ENCODE data around the gene LRRC49.
"Not testable (repeated sequence)": the region's sequence is repeated elsewhere in the genome, so short reads cannot be mapped to it uniquely, and the experiment has no call there.

DNA sequence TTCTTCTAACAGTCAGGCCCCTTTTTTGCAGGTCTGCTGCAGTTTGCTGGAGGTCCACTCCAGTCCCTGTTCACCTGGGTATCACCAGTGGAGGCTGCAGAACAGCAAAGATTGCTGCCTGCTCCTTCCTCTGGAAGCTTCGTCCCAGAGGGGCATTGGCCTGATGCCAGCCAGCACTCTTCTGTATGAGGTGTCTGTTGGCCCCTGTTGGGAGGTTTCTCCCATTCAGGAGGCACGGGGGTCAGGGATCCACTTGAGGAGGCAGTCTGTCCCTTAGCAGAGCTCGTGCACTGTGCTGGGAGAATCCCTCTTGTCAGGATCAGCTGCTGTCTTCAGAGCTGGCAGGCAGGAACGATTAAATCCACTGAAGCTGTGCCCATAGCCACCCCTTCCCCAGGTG is 138.6 kb downstream of the LRRC49 start:
- TF ChIP-seq CTCF (conservative IDR thresholded peaks at IDR 0.05; ENCODE audit: low read depth in 2 of 2); CREB1 (CRISPR knock-in tag; IDR thresholded peaks at IDR 0.05; ENCODE audit: low read depth); EZH2 (IDR thresholded peaks at IDR 0.05; ENCODE audit: low read depth, unreplicated experiment); POLR2AphosphoS5 (IDR thresholded peaks at IDR 0.05; ENCODE audit: low read depth); ZNF331 (CRISPR knock-in tag; IDR thresholded peaks at IDR 0.05; ENCODE audit: low read depth); JUNB (IDR thresholded peaks at IDR 0.05; ENCODE audit: unreplicated experiment); EZH2phosphoT487 (IDR thresholded peaks at IDR 0.05; ENCODE audit: unreplicated experiment); ZNF114 (CRISPR knock-in tag; IDR thresholded peaks at IDR 0.05); ETS1 (IDR thresholded peaks at IDR 0.05): not testable (repeated sequence)
- TF ChIP-seq, protein P1, sequence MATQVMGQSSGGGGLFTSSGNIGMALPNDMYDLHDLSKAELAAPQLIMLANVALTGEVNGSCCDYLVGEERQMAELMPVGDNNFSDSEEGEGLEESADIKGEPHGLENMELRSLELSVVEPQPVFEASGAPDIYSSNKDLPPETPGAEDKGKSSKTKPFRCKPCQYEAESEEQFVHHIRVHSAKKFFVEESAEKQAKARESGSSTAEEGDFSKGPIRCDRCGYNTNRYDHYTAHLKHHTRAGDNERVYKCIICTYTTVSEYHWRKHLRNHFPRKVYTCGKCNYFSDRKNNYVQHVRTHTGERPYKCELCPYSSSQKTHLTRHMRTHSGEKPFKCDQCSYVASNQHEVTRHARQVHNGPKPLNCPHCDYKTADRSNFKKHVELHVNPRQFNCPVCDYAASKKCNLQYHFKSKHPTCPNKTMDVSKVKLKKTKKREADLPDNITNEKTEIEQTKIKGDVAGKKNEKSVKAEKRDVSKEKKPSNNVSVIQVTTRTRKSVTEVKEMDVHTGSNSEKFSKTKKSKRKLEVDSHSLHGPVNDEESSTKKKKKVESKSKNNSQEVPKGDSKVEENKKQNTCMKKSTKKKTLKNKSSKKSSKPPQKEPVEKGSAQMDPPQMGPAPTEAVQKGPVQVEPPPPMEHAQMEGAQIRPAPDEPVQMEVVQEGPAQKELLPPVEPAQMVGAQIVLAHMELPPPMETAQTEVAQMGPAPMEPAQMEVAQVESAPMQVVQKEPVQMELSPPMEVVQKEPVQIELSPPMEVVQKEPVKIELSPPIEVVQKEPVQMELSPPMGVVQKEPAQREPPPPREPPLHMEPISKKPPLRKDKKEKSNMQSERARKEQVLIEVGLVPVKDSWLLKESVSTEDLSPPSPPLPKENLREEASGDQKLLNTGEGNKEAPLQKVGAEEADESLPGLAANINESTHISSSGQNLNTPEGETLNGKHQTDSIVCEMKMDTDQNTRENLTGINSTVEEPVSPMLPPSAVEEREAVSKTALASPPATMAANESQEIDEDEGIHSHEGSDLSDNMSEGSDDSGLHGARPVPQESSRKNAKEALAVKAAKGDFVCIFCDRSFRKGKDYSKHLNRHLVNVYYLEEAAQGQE (IDR thresholded peaks at IDR 0.05; ENCODE audit: unreplicated experiment): not testable (repeated sequence)

Data from GM23338 (cell line).